Hepatocyte (in vitro differentiated cells): ENCODE data around the gene HPS3. TPM values are rescaled to one million over a fixed set of nuclear protein-coding genes. Genes with fewer than 3 reads are reported as not detected.

ENCODE experiments used
- DNase-seq: peaks from one replicate; pipeline ENCODE4 v3.0.0-alpha.2; 2016; ENCODE audit warnings: low spot score
- H2AFZ ChIP-seq: fragments of 200-600 bp; sonication (generic); 2 replicates; pipeline ENCODE4 v1.6.0; 2016; ENCODE audit warnings: antibody characterized with exemption, mild to moderate bottlenecking
- H3K27ac ChIP-seq: fragments of 200-600 bp; sonication (generic); 2 replicates; pipeline ENCODE4 v1.5.1; 2016; ENCODE audit warnings: mild to moderate bottlenecking
- H3K27me3 ChIP-seq: fragments of 200-600 bp; sonication (generic); 2 replicates; pipeline ENCODE4 v1.6.1; 2016
- H3K36me3 ChIP-seq: fragments of 200-600 bp; sonication (generic); replicated peaks from 2 replicates; pipeline ENCODE4 v1.5.1; 2016; ENCODE audit warnings: low read depth; ENCODE audit not compliant: insufficient read depth
- H3K4me1 ChIP-seq: fragments of 200-600 bp; sonication (generic); 2 replicates; pipeline ENCODE4 v1.5.1; 2016; ENCODE audit warnings: mild to moderate bottlenecking, moderate library complexity; ENCODE audit not compliant: insufficient read depth
- H3K4me2 ChIP-seq: fragments of 200-600 bp; sonication (generic); 2 replicates; pipeline ENCODE4 v1.6.0; 2016
- H3K4me3 ChIP-seq: fragments of 200-600 bp; sonication (generic); 2 replicates; pipeline ENCODE4 v1.5.1; 2016; ENCODE audit warnings: mild to moderate bottlenecking
- H3K79me2 ChIP-seq: fragments of 200-600 bp; sonication (generic); 2 replicates; pipeline ENCODE4 v1.6.0; 2017; ENCODE audit warnings: mild to moderate bottlenecking
- H3K9me2 ChIP-seq: fragments of 200-600 bp; sonication (generic); replicated peaks from 2 replicates; pipeline ENCODE4 v1.6.0; 2017; ENCODE audit warnings: mild to moderate bottlenecking; ENCODE audit not compliant: insufficient read depth
- H3K9me3 ChIP-seq: fragments of 200-600 bp; sonication (generic); 2 replicates; pipeline ENCODE4 v1.5.1; 2016; ENCODE audit warnings: low read depth, mild to moderate bottlenecking
- H4K20me1 ChIP-seq: fragments of 200-600 bp; sonication (generic); 2 replicates; pipeline ENCODE4 v1.6.0; 2016; ENCODE audit warnings: mild to moderate bottlenecking; ENCODE audit not compliant: insufficient read depth, poor library complexity, severe bottlenecking
- CTCF ChIP-seq: fragments of 200-600 bp; sonication (generic); IDR thresholded peaks from 2 replicates; pipeline ENCODE4 v1.5.1; 2016; ENCODE audit warnings: antibody characterized with exemption, mild to moderate bottlenecking; ENCODE audit not compliant: poor library complexity
- EZH2 ChIP-seq: fragments of 200-600 bp; sonication (generic); IDR thresholded peaks from 2 replicates; pipeline ENCODE4 v1.6.1; 2016; ENCODE audit warnings: antibody characterized with exemption, mild to moderate bottlenecking, borderline replicate concordance
- EZH2phosphoT487 ChIP-seq: fragments of 200-600 bp; sonication (generic); IDR thresholded peaks from one replicate; pipeline ENCODE4 v1.6.1; 2018; ENCODE audit warnings: antibody characterized with exemption, mild to moderate bottlenecking, low read depth, moderate library complexity; ENCODE audit not compliant: unreplicated experiment, severe bottlenecking
- WGBS: methylation state at CpG from one replicate; pipeline ENCODE4 v1.1.6; 2016; ENCODE audit warnings: low lambda C conversion rate; ENCODE audit errors: missing lambda C conversion rate; 5-methylcytosine and 5-hydroxymethylcytosine counted together
- polyA plus RNA-seq: library from polyadenylated mRNA; unstranded; fragments of >200 nt; fragmentation: Nextera tagmentation; extraction: Ambion mirVana; gene quantifications from 2 replicates; pipeline ENCODE4 v1.2.1, GENCODE V29; 2016
- total RNA-seq: library from RNA; depleted of rRNA; stranded (reverse); fragments of >200 nt; gene quantifications from 2 replicates; pipeline ENCODE4 v1.2.3, GENCODE V29; 2014

Gene HPS3
- total and polyA plus RNA-seq, 2 experiments from 2014 or later: 14.1 to 24.2 TPM

DNA sequence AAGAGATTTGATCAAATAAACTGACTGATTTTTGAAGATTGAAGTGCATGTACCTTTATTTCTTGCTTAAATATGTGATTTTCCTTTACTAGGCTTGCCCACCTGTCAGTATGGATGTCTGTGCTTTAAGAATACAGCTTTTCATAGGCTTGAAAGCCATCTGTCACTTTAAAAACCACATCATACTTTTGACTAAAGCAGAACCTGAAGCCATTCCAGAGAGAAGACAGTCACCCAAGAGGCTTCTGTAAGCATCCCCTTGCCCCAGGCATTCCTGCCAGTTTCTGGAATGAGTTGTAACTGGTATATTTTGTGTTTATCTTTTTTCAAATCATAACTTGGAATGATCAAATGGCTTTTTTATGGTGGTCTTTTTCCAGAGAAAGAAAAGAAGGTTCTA is 24.0 kb downstream of the HPS3 start:
- Histone ChIP-seq H3K4me1 (no peaks in the 10 kb centered on the region), H3K27ac (no peak overlapping the region), H3K79me2 (no peaks in the 10 kb centered on the region), H3K9me3 (no peaks in the 10 kb centered on the region), H3K27me3 (no peaks in the 10 kb centered on the region), H3K9me2 (no peaks in the 10 kb centered on the region), H4K20me1 (no peaks in the 10 kb centered on the region), H2AFZ (no peak overlapping the region), H3K4me3 (no peak overlapping the region), H3K36me3 (no peaks in the 10 kb centered on the region), H3K4me2 (no peak overlapping the region)
- TF ChIP-seq EZH2: no peak
- TF ChIP-seq EZH2phosphoT487: no peak
- TF ChIP-seq CTCF: no peak
- DNase-seq: no peak

GRCh38 chr3:149160754-149161300 is 31.4 kb downstream of the HPS3 start:
- no peak overlapping the region for H3K27ac ChIP-seq
- H3K27me3 ChIP-seq: no peaks in the 10 kb centered on the region
- no peaks in the 10 kb centered on the region for H3K79me2 ChIP-seq
- no peaks in the 10 kb centered on the region for H3K9me3 ChIP-seq
- H3K4me3 ChIP-seq: no peak overlapping the region
- H3K4me2 ChIP-seq: no peak overlapping the region
- no peaks in the 10 kb centered on the region for H3K36me3 ChIP-seq
- no peaks in the 10 kb centered on the region for H4K20me1 ChIP-seq
- 97% methylated on average over 4 of the region's 4 CpGs for WGBS
- no peak for DNase-seq
- H3K9me2 ChIP-seq: no peaks in the 10 kb centered on the region
- no peaks in the 10 kb centered on the region for H3K4me1 ChIP-seq
- H2AFZ ChIP-seq: no peak overlapping the region
- no peak for TF ChIP-seq EZH2phosphoT487
- no peak for TF ChIP-seq CTCF
- TF ChIP-seq EZH2: no peak

- 92% methylated on average over 2 of the region's 2 CpGs for WGBS
- no peak overlapping the region for H3K27ac ChIP-seq
Observed at GRCh38 chr3:149162007-149162406, 32.6 kb downstream of the HPS3 start.

More at GRCh38 chr3:149162007-149162406, 32.6 kb downstream of the HPS3 start:
- H3K4me3 ChIP-seq: no peak overlapping the region
- no peaks in the 10 kb centered on the region for H3K36me3 ChIP-seq
- H3K9me3 ChIP-seq: no peaks in the 10 kb centered on the region
- DNase-seq: no peak
- no peak for TF ChIP-seq CTCF
- no peaks in the 10 kb centered on the region for H3K79me2 ChIP-seq
- H2AFZ ChIP-seq: no peak overlapping the region
- H3K4me2 ChIP-seq: no peak overlapping the region
- H3K4me1 ChIP-seq: no peaks in the 10 kb centered on the region
- no peaks in the 10 kb centered on the region for H4K20me1 ChIP-seq
- no peaks in the 10 kb centered on the region for H3K9me2 ChIP-seq
- no peaks in the 10 kb centered on the region for H3K27me3 ChIP-seq
